HepG2 (cell line): Measurements from ENCODE around the gene C19orf38. TPM values are rescaled to one million over a fixed set of nuclear protein-coding genes. Genes with fewer than 3 reads are reported as not detected.

ENCODE experiments used
- AGO2 ChIP-seq: fragments of 200-400 bp; formaldehyde crosslinking; optimal IDR thresholded peaks from 2 replicates; pipeline ENCODE3; 2017; ENCODE audit warnings: mild to moderate bottlenecking, low read depth, low read length, moderate library complexity
- FOXK1 ChIP-seq: sonication (generic); formaldehyde crosslinking; IDR thresholded peaks from 2 replicates; pipeline ENCODE4 v1.4.0; 2020; ENCODE audit warnings: low read depth, missing genetic modification reagents, borderline replicate concordance
- FUBP1 ChIP-seq: sonication (generic); formaldehyde crosslinking; IDR thresholded peaks from 2 replicates; pipeline ENCODE4 v1.5.1; 2020; ENCODE audit warnings: missing genetic modification reagents, mild to moderate bottlenecking, borderline replicate concordance
- GABPB1 ChIP-seq: IDR thresholded peaks from 2 replicates; pipeline ENCODE4 v1.6.1; 2016; ENCODE audit warnings: mild to moderate bottlenecking, missing genetic modification reagents, moderate library complexity, missing compliant biosample characterization
- GMEB2 ChIP-seq: IDR thresholded peaks from 2 replicates; pipeline ENCODE4 v1.6.1; 2016; ENCODE audit warnings: missing biosample characterization, missing genetic modification reagents, low read depth
- HHEX ChIP-seq: IDR thresholded peaks from 2 replicates; pipeline ENCODE4 v1.6.1; 2016; ENCODE audit warnings: control low read depth
- HNRNPL ChIP-seq: fragments of 200-400 bp; formaldehyde crosslinking; IDR thresholded peaks from 2 replicates; pipeline ENCODE4 v1.6.1; 2017; ENCODE audit warnings: mild to moderate bottlenecking, low read depth, low read length
- HOXD1 ChIP-seq: sonication (generic); formaldehyde crosslinking; IDR thresholded peaks from 2 replicates; pipeline ENCODE4 v1.5.0; 2020; ENCODE audit warnings: missing genetic modification reagents
- KLF6 ChIP-seq: IDR thresholded peaks from 2 replicates; pipeline ENCODE4 v1.8.0; 2016; ENCODE audit warnings: missing biosample characterization, missing genetic modification reagents
- MEF2D ChIP-seq: sonication (generic); formaldehyde crosslinking; IDR thresholded peaks from 2 replicates; pipeline ENCODE4 v1.5.1; 2020; ENCODE audit warnings: mild to moderate bottlenecking, missing genetic modification reagents
- MXI1 ChIP-seq: IDR thresholded peaks from 3 replicates; pipeline ENCODE4 v1.6.1; 2012; ENCODE audit warnings: low read depth, low read length, inconsistent platforms, borderline replicate concordance
- NCOA1 ChIP-seq: sonication (generic); formaldehyde crosslinking; IDR thresholded peaks from 2 replicates; pipeline ENCODE4 v1.9.0; 2021; ENCODE audit warnings: missing genetic modification reagents
- PITX1 ChIP-seq: sonication (generic); formaldehyde crosslinking; IDR thresholded peaks from 2 replicates; pipeline ENCODE4 v1.5.1; 2020; ENCODE audit warnings: mild to moderate bottlenecking, missing genetic modification reagents
- RFXANK ChIP-seq: IDR thresholded peaks from 2 replicates; pipeline ENCODE4 v1.6.1; 2016
- SSRP1 ChIP-seq: IDR thresholded peaks from 2 replicates; pipeline ENCODE4 v1.6.1; 2016; ENCODE audit warnings: control low read depth
- SYNCRIP ChIP-seq: fragments of 200-400 bp; formaldehyde crosslinking; IDR thresholded peaks from 2 replicates; pipeline ENCODE4 v1.6.1; 2018; ENCODE audit warnings: mild to moderate bottlenecking, low read depth, low read length; ENCODE audit not compliant: insufficient read depth
- TBX2 ChIP-seq: sonication (generic); formaldehyde crosslinking; IDR thresholded peaks from 2 replicates; pipeline ENCODE4 v1.5.0; 2020; ENCODE audit warnings: missing genetic modification reagents, mild to moderate bottlenecking, borderline replicate concordance
- TFDP1 ChIP-seq: IDR thresholded peaks from 2 replicates; pipeline ENCODE4 v1.6.1; 2016; ENCODE audit warnings: missing compliant biosample characterization, missing genetic modification reagents, borderline replicate concordance
- THAP11 ChIP-seq: IDR thresholded peaks from 2 replicates; pipeline ENCODE4 v1.6.1; 2016; ENCODE audit warnings: missing biosample characterization, missing genetic modification reagents
- ZBTB2 ChIP-seq: sonication (generic); formaldehyde crosslinking; IDR thresholded peaks from 2 replicates; pipeline ENCODE4 v1.8.0; 2022; ENCODE audit warnings: low read depth, missing genetic modification reagents
- ZBTB20 ChIP-seq: sonication (generic); formaldehyde crosslinking; IDR thresholded peaks from 2 replicates; pipeline ENCODE4 v1.8.1; 2023; ENCODE audit warnings: missing genetic modification reagents, low read depth, mild to moderate bottlenecking, borderline replicate concordance
- ZFP90 ChIP-seq: sonication (generic); formaldehyde crosslinking; IDR thresholded peaks from 2 replicates; pipeline ENCODE4 v1.8.0; 2022; ENCODE audit warnings: missing genetic modification reagents, mild to moderate bottlenecking, inconsistent platforms, borderline replicate concordance
- ZFYVE20 ChIP-seq: sonication (generic); formaldehyde crosslinking; IDR thresholded peaks from 2 replicates; pipeline ENCODE4 v1.8.0; 2023; ENCODE audit warnings: low read depth, mild to moderate bottlenecking, moderate library complexity, missing genetic modification reagents, borderline replicate concordance
- ZNF605 ChIP-seq: sonication (generic); formaldehyde crosslinking; IDR thresholded peaks from 2 replicates; pipeline ENCODE4 v1.8.0; 2022; ENCODE audit warnings: mild to moderate bottlenecking, missing genetic modification reagents
- ZNF772 ChIP-seq: sonication (generic); formaldehyde crosslinking; IDR thresholded peaks from 2 replicates; pipeline ENCODE4 v1.5.0; 2020; ENCODE audit warnings: mild to moderate bottlenecking, missing genetic modification reagents
- ZNF782 ChIP-seq: sonication (generic); formaldehyde crosslinking; IDR thresholded peaks from 2 replicates; pipeline ENCODE4 v1.4.0; 2020; ENCODE audit warnings: missing genetic modification reagents, mild to moderate bottlenecking, borderline replicate concordance
- polyA plus RNA-seq, 8 experiments: library from polyadenylated mRNA; depleted of rRNA in 3 of 8; stranded (reverse) in 7 of 8; unstranded in 1 of 8; fragments of >200 nt; fragmentation: Illumina TruSeq in 4 of 8; extraction: Trizol in 4 of 8; gene quantifications; 2 replicates each; pipeline versions ENCODE4 v1.2.1 to v1.2.3, GENCODE V29; 2011 to 2016; ENCODE audit warnings: low read depth in 4 of 8, missing spikeins in 1 of 8, mixed read lengths in 1 of 8; ENCODE audit not compliant: insufficient read depth in 1 of 8
- total RNA-seq, 5 experiments: library from RNA; depleted of rRNA; stranded (reverse); fragments of >200 nt; fragmentation: Illumina TruSeq; extraction: Trizol; gene quantifications; 2 replicates each; pipeline ENCODE4 v1.2.3, GENCODE V29; 2016; ENCODE audit warnings: low read depth in 1 of 5

C19orf38 gene
- total and polyA plus RNA-seq, 2 of the 13 experiments (the other 11 are each of a cell fraction or from before 2014, with no cell fraction given) = 0.11 TPM; not detected in 1

GRCh38 chr19:10870955-10871603 lies 22.9 kb downstream of the C19orf38 start, which contains the start of gene CARM1 (continued):
- TF ChIP-seq TFDP1 (CRISPR knock-in tag) (peak; percentile 34; the same call in 1 of the 2 replicates), ZBTB2 (CRISPR knock-in tag) (peak; percentile 91), TBX2 (CRISPR knock-in tag) (peak; percentile 49; the same call in 1 of the 2 replicates), ZFYVE20 (CRISPR knock-in tag) (no peak), PITX1 (CRISPR knock-in tag) (no peak), HHEX (no peak), SSRP1 (CRISPR knock-in tag) (no peak), KLF6 (CRISPR knock-in tag) (no peak), ZNF782 (no peak), NCOA1 (CRISPR knock-in tag) (no peak), FOXK1 (peak; percentile 42; the same call in 1 of the 2 replicates), AGO2 (no peak), FUBP1 (CRISPR knock-in tag) (no peak), MXI1 (peak; percentile 65; the same call in 1 of the 3 replicates), RFXANK (no peak), GMEB2 (CRISPR knock-in tag) (no peak), ZFP90 (CRISPR knock-in tag) (no peak), THAP11 (CRISPR knock-in tag) (peak; percentile 74; the same call in 1 of the 2 replicates), SYNCRIP (no peak), HOXD1 (CRISPR knock-in tag) (no peak), ZNF605 (CRISPR knock-in tag) (no peak), HNRNPL (no peak), MEF2D (CRISPR knock-in tag) (no peak), ZNF772 (CRISPR knock-in tag) (peak; percentile 27; the same call in 1 of the 2 replicates), ZBTB20 (no peak), GABPB1 (CRISPR knock-in tag) (peak; percentile 72; the same call in 1 of the 2 replicates)
